A673 (cell line): ENCODE measurements around the gene JAML.

Experiments
- CTCF ChIP-seq: fragments of 300-800, 200-600 bp; sonication (generic); conservative IDR thresholded peaks from 2 replicates; pipeline ENCODE4 v1.5.1; 2017; ENCODE audit warnings: low read depth, mild to moderate bottlenecking, antibody characterized with exemption, low read length, moderate library complexity, mixed read lengths
- EZH2 ChIP-seq: fragments of 200-600 bp; sonication (generic); IDR thresholded peaks from 2 replicates; pipeline ENCODE4 v1.6.1; 2017; ENCODE audit warnings: borderline replicate concordance, low read depth, mild to moderate bottlenecking, mixed read lengths, antibody characterized with exemption, low read length; ENCODE audit not compliant: poor library complexity, severe bottlenecking

GRCh38 chr11:118213201-118213600 is 11.6 kb downstream of the JAML start:
- no peak for TF ChIP-seq CTCF
- TF ChIP-seq EZH2, result no peak
